Stimulated activated CD4-positive, alpha-beta T cell treated with anti-CD3 and anti-CD28 coated beads, TNF-alpha, amount 100 ng/mL, for 48 hours (primary cell): ENCODE data around the gene COL5A1.

ENCODE experiments used
- DNase-seq, 3 donors: peaks; one replicate each; pipeline ENCODE4 v3.0.0-alpha.2; 2020; ENCODE audit warnings: low read depth in 3 of 3

COL5A1 gene

GRCh38 chr9:134765785-134766184 is 124.2 kb downstream of the COL5A1 start:
- DNase-seq = no peak

- no peak for DNase-seq
Observed at GRCh38 chr9:134766587-134766986, 125.0 kb downstream of the COL5A1 start.

DNA sequence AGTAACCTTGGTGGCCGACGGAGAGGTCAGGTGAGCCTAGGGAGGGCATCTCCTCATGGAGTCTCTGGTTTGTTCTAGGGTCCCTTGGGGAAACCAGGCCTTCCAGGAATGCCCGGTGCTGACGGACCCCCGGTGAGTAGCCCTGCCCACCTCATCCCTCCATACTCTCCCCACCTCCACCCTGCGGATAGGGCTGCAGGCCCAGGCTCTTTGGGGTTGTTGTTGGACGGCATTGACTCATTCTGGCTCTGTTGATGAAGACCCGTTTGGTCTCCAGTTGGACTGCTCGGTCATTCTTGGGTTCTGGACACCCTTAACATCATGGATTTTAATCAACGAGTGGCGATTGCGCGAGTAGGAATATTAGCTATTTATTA is 126.7 kb downstream of the COL5A1 start:
- DNase-seq = no peak

- no peak for DNase-seq
Observed at GRCh38 chr9:134768709-134769351, 127.2 kb downstream of the COL5A1 start.

DNA sequence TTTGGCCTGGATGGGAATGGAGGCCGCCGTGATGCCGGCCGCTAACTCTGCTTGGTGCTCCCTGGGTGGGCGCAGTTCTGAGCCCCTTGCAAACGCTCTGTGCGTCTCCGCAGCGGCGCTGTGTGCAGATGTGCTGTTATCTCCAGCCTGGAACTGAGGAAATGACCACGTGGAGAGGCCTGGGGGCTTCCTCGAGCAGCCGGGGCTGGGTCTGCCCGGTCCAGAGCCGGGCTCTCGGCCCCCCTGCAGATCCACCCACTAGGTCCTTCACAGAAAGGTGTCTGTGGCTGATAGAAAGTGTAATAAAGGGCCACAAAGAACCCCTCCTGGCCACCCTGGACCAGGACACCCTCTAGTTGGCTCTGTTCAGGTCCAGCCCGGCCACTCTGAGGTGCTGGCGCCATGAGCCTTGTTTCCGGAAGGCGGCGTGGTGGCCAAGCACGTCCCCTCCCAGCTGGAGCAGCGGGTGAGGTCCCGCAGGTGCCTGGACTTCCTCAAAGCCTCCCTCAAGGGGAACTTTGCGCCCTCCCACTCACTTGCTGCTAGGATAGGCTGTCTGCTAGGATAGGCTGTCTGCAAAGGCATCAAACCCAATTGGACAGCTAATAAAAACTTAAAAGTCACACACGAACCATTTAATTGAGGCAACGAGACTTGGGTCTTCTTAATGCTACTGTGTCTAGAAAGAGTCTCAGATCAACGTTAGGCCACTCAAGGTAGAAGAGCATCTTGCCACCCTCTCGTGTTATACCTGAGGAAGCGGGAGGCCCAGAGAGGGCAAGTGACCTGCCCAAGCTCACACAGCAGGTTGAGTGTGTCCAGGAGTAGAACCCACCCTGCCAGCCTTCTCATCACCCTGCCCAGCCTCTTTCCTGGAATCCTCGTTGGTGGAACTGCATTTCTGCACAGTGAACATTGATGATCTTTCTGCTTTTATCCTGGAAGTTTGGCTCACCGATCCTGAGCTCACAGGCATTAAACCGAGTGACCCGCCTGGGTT is 129.7 kb downstream of the COL5A1 start:
- no peak for DNase-seq

GRCh38 chr9:134772331-134772730 is 130.7 kb downstream of the COL5A1 start:
- DNase-seq = no peak

GRCh38 chr9:134773842-134774241 is 132.2 kb downstream of the COL5A1 start:
- DNase-seq = no peak

DNA sequence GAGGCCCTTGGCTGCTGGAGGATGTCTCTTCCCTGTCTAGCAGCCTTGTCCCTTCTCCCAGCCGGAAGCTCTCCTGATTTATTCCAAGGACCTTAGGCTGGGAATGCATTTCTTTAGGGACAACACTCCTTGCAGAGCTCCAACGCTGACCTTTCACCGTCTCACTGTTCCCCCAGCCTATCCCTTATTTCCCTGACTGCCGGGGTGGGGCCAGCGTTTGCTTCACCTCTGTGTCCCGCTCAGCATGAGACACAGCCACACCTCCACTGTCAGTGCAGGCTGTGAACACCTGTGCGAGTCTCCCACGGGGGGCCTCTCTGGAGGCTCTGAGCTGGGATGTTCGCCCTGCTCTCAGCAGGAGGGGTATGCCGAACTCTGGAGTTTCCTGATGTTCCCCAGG is 132.8 kb downstream of the COL5A1 start:
- no peak for DNase-seq

- no peak for DNase-seq
Observed at GRCh38 chr9:134775081-134775951, 133.7 kb downstream of the COL5A1 start.

GRCh38 chr9:134776080-134776796 is 134.6 kb downstream of the COL5A1 start:
- DNase-seq = no peak

DNA sequence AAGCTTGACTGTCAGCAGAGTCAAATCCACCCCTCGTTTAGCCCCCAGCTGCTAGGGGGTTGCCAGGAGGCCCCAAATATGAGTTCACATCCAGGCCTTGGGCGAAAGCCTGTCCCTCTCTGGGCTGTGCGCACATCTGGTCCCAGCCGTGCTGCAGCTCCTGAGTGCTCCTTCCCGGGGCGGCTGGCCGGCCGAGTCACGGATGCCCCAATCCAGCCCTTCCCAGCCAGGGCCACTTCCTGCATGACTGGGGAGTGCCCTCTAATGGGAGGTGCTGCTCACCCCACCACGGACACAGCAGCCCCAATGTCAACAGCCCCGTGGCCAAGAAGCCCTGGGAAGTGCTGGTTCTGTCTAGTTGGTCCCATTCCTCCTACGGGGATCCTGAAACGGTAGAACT is 135.6 kb downstream of the COL5A1 start:
- DNase-seq = no peak

DNA sequence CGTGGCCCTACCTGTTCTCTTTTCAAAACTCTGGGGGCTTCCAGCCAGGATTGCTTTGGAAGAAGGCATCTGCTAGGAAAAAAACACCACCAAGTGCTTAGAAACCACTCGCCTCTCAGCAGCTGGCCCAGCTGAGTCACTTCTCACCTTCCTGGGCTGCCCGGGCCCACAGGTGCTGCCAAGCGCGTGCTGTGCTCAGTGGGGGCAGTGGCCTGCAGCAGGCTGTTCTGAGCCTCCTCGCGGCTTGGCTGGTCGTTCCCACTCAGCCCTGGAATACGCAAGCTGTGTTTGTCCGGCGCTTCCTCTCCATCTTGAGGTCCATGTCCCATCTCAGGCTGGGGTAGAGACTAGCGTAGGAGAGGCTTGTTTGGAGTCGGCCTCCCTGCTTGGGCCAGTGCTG is 136.6 kb downstream of the COL5A1 start:
- DNase-seq = no peak

GRCh38 chr9:134778841-134779411 is 137.3 kb downstream of the COL5A1 start:
- no peak for DNase-seq

- no peak for DNase-seq
Observed at GRCh38 chr9:134779640-134780039, 138.0 kb downstream of the COL5A1 start.

GRCh38 chr9:134781591-134782302 is 140.1 kb downstream of the COL5A1 start:
- no peak for DNase-seq

DNA sequence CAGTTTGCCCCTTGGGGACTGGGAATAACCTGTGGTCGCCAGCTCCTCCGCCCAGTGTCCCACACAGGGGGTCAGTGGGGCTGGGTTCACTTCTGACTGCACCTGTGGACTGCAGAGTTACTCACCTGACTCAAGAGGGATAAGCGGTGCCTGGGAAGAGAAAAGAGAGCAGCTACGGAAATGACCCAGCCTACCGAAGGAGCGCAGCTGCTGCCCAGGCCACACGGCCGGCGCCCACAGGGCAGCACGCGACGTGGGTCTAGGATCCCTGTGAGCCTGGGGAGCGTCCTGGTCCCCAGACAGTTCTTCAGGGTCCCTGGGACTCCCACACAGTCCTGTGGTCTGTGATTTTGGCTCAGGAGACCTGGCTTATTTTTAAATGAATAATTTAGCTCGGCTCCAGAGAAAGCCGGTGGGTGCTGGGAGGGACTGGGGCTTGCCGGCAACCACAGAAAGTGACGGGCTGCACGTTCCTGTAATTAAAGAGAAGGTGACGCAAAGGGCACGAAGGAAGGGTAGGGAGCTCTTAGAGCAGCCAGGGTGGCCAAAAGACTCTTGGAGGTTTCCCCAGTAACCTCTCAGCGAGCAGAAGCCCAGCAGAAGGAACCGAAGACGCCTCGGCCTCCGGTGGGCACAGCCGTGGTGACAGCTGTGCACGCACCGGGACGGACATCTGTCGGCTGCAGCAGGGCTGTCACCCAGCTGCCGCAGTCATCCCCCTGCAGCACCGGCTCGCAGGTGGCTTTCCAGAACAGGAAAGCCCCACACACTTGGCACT is 141.5 kb downstream of the COL5A1 start:
- no peak for DNase-seq

GRCh38 chr9:134783699-134784039 is 142.1 kb downstream of the COL5A1 start:
- no peak for DNase-seq

DNA sequence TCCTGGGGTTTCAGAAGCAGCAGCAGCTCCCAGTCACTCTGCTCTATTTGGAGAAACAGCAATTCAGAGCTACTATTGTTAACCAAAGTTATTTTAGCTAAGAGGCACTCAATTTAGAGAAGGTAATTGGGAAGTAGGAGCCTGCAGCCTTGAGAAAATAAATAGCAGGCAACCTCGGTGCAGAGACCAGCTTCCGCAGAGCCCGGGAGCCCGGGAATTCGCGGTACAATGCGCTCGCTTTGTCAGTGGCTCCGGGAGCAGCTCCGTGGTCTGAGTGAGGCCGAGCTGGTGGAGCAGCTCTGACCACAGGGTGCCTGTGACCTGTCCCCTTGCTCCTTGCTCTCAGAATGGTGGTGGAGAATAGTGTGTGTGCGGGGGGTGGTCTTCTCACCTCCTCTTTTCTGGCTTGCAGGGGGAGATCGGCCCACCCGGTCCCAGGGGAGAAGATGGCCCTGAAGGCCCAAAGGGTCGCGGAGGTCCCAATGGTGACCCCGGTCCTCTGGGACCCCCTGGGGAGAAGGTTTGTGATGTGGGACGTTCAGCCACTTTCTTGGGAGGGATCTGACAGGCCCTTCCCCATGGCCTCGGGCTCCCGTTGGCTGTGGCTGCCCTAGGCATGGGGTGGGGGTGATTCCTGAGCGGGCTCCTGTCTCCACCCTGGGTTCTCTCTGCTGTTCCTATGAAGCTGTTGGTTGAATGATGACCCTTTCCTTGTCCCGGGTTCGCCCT is 143.1 kb downstream of the COL5A1 start:
- no peak for DNase-seq
